Measurements from ENCODE around the gene SNX9.
A peak's percentile ranks its signal among the peaks of the same experiment; 100 is the strongest.
"Not testable (repeated sequence)": the region's sequence is repeated elsewhere in the genome, so short reads cannot be mapped to it uniquely, and the experiment has no call there.

The SNX9 gene

GRCh38 chr6:157789297-157789696, 33.7 kb upstream of the SNX9 start:
- no peak overlapping the region for H3K18ac ChIP-seq (ENCODE audit: low read length)
- H3K23ac ChIP-seq (ENCODE audit: low read length) = no peak overlapping the region
- no peak overlapping the region for H3K9ac ChIP-seq (ENCODE audit: low read length)
- H3K79me1 ChIP-seq (ENCODE audit: low read length) = no peaks in the 10 kb centered on the region
- H3K79me2 ChIP-seq (ENCODE audit: control insufficient read depth, insufficient read depth, low read length) = no peaks in the 10 kb centered on the region
- no peak overlapping the region for H2AK5ac ChIP-seq (ENCODE audit: low read length)
- no peak overlapping the region for H4K5ac ChIP-seq (ENCODE audit: low read length)
- H3K4me1 ChIP-seq (ENCODE audit: control insufficient read depth, low read depth, low read length) = no peaks in the 10 kb centered on the region
- no peak overlapping the region for H2BK5ac ChIP-seq (ENCODE audit: low read length)
- H2BK15ac ChIP-seq (replicated peaks; ENCODE audit: low read depth) = no peak overlapping the region
- no peaks in the 10 kb centered on the region for H3K27me3 ChIP-seq (ENCODE audit: insufficient read depth, low read length, poor library complexity)
- no peak overlapping the region for H3K4me2 ChIP-seq (ENCODE audit: low read length)
- H4K8ac ChIP-seq (ENCODE audit: low read depth, low read length) = no peak overlapping the region
- DNase-seq = no peak
- H3K36me3 ChIP-seq (ENCODE audit: control insufficient read depth, insufficient read depth, low read length) = no peaks in the 10 kb centered on the region
- no peak overlapping the region for H3K4me3 ChIP-seq (ENCODE audit: low read length)
- H3K56ac ChIP-seq (ENCODE audit: low read length) = no peak overlapping the region
- no peak overlapping the region for H3K4ac ChIP-seq (ENCODE audit: low read depth, low read length)
- no peak overlapping the region for H2BK120ac ChIP-seq (ENCODE audit: low read depth, low read length)
- no peak overlapping the region for H3K27ac ChIP-seq (ENCODE audit: low read depth, low read length)
- no CpG with 5 or more reads among the region's 3 CpGs for WGBS (ENCODE audit: extremely low coverage, insufficient coverage, low lambda C conversion rate)

GRCh38 chr6:157789861-157790260, 33.2 kb upstream of the SNX9 start:
- Histone ChIP-seq H3K9ac (ENCODE audit: low read length) (no peak overlapping the region), H2BK120ac (ENCODE audit: low read depth, low read length) (no peak overlapping the region), H3K23ac (ENCODE audit: low read length) (no peak overlapping the region), H3K79me1 (ENCODE audit: low read length) (no peaks in the 10 kb centered on the region), H3K27ac (ENCODE audit: low read depth, low read length) (no peak overlapping the region), H2AK5ac (ENCODE audit: low read length) (no peak overlapping the region), H4K8ac (ENCODE audit: low read depth, low read length) (no peak overlapping the region), H3K18ac (ENCODE audit: low read length) (no peak overlapping the region), H3K4me3 (ENCODE audit: low read length) (no peak overlapping the region), H2BK15ac (replicated peaks; ENCODE audit: low read depth) (no peak overlapping the region), H3K27me3 (ENCODE audit: insufficient read depth, low read length, poor library complexity) (no peaks in the 10 kb centered on the region), H3K4me2 (ENCODE audit: low read length) (no peak overlapping the region), H3K56ac (ENCODE audit: low read length) (no peak overlapping the region), H3K4me1 (ENCODE audit: control insufficient read depth, low read depth, low read length) (no peaks in the 10 kb centered on the region), H3K4ac (ENCODE audit: low read depth, low read length) (no peak overlapping the region), H4K5ac (ENCODE audit: low read length) (no peak overlapping the region), H3K79me2 (ENCODE audit: control insufficient read depth, insufficient read depth, low read length) (no peaks in the 10 kb centered on the region), H3K36me3 (ENCODE audit: control insufficient read depth, insufficient read depth, low read length) (no peaks in the 10 kb centered on the region), H2BK5ac (ENCODE audit: low read length) (no peak overlapping the region)
- no CpG with 5 or more reads among the region's 15 CpGs for WGBS (ENCODE audit: extremely low coverage, insufficient coverage, low lambda C conversion rate)
- peak; percentile 90 for DNase-seq

GRCh38 chr6:157790548-157791160, 32.4 kb upstream of the SNX9 start:
- Histone ChIP-seq H3K4ac (ENCODE audit: low read depth, low read length) (no peak overlapping the region), H4K8ac (ENCODE audit: low read depth, low read length) (no peak overlapping the region), H3K18ac (ENCODE audit: low read length) (no peak overlapping the region), H3K36me3 (ENCODE audit: control insufficient read depth, insufficient read depth, low read length) (no peaks in the 10 kb centered on the region), H3K4me1 (ENCODE audit: control insufficient read depth, low read depth, low read length) (no peaks in the 10 kb centered on the region), H3K4me3 (ENCODE audit: low read length) (no peak overlapping the region), H3K79me1 (ENCODE audit: low read length) (no peaks in the 10 kb centered on the region), H3K27ac (ENCODE audit: low read depth, low read length) (no peak overlapping the region), H3K23ac (ENCODE audit: low read length) (no peak overlapping the region), H4K5ac (ENCODE audit: low read length) (no peak overlapping the region), H2BK120ac (ENCODE audit: low read depth, low read length) (no peak overlapping the region), H2BK15ac (replicated peaks; ENCODE audit: low read depth) (no peak overlapping the region), H2BK5ac (ENCODE audit: low read length) (no peak overlapping the region), H3K79me2 (ENCODE audit: control insufficient read depth, insufficient read depth, low read length) (no peaks in the 10 kb centered on the region), H3K56ac (ENCODE audit: low read length) (no peak overlapping the region), H3K4me2 (ENCODE audit: low read length) (no peak overlapping the region), H3K27me3 (ENCODE audit: insufficient read depth, low read length, poor library complexity) (no peaks in the 10 kb centered on the region), H2AK5ac (ENCODE audit: low read length) (no peak overlapping the region), H3K9ac (ENCODE audit: low read length) (no peak overlapping the region)
- no peak for DNase-seq
- WGBS (ENCODE audit: extremely low coverage, insufficient coverage, low lambda C conversion rate) = no CpG with 5 or more reads among the region's 4 CpGs

GRCh38 chr6:157791450-157791849, 31.6 kb upstream of the SNX9 start:
- H3K56ac ChIP-seq (ENCODE audit: low read length) = no peak overlapping the region
- H2AK5ac ChIP-seq (ENCODE audit: low read length) = no peak overlapping the region
- no peaks in the 10 kb centered on the region for H3K27me3 ChIP-seq (ENCODE audit: insufficient read depth, low read length, poor library complexity)
- H2BK120ac ChIP-seq (ENCODE audit: low read depth, low read length) = no peak overlapping the region
- H2BK15ac ChIP-seq (replicated peaks; ENCODE audit: low read depth) = no peak overlapping the region
- no peaks in the 10 kb centered on the region for H3K36me3 ChIP-seq (ENCODE audit: control insufficient read depth, insufficient read depth, low read length)
- H3K4ac ChIP-seq (ENCODE audit: low read depth, low read length) = no peak overlapping the region
- no peak overlapping the region for H3K18ac ChIP-seq (ENCODE audit: low read length)
- no peak overlapping the region for H3K4me2 ChIP-seq (ENCODE audit: low read length)
- no peak overlapping the region for H3K4me3 ChIP-seq (ENCODE audit: low read length)
- DNase-seq = no peak
- H2BK5ac ChIP-seq (ENCODE audit: low read length) = no peak overlapping the region
- H3K27ac ChIP-seq (ENCODE audit: low read depth, low read length) = no peak overlapping the region
- no peaks in the 10 kb centered on the region for H3K79me1 ChIP-seq (ENCODE audit: low read length)
- peak overlapping the region; percentile 13 for H4K8ac ChIP-seq (ENCODE audit: low read depth, low read length)
- H3K23ac ChIP-seq (ENCODE audit: low read length) = no peak overlapping the region
- WGBS (ENCODE audit: extremely low coverage, insufficient coverage, low lambda C conversion rate) = no CpG with 5 or more reads among the region's 2 CpGs
- H3K4me1 ChIP-seq (ENCODE audit: control insufficient read depth, low read depth, low read length) = no peaks in the 10 kb centered on the region
- H3K9ac ChIP-seq (ENCODE audit: low read length) = no peak overlapping the region
- H3K79me2 ChIP-seq (ENCODE audit: control insufficient read depth, insufficient read depth, low read length) = no peaks in the 10 kb centered on the region
- H4K5ac ChIP-seq (ENCODE audit: low read length) = no peak overlapping the region

GRCh38 chr6:157792671-157793070, 30.4 kb upstream of the SNX9 start:
- Histone ChIP-seq H3K79me2 (ENCODE audit: control insufficient read depth, insufficient read depth, low read length) (no peaks in the 10 kb centered on the region), H2BK120ac (ENCODE audit: low read depth, low read length) (no peak overlapping the region), H2BK15ac (replicated peaks; ENCODE audit: low read depth) (no peak overlapping the region), H3K4me2 (ENCODE audit: low read length) (no peak overlapping the region), H2BK5ac (ENCODE audit: low read length) (no peak overlapping the region), H3K36me3 (ENCODE audit: control insufficient read depth, insufficient read depth, low read length) (no peaks in the 10 kb centered on the region), H3K4me1 (ENCODE audit: control insufficient read depth, low read depth, low read length) (no peaks in the 10 kb centered on the region), H3K27me3 (ENCODE audit: insufficient read depth, low read length, poor library complexity) (no peaks in the 10 kb centered on the region), H4K8ac (ENCODE audit: low read depth, low read length) (no peak overlapping the region), H3K27ac (ENCODE audit: low read depth, low read length) (no peak overlapping the region), H3K56ac (ENCODE audit: low read length) (no peak overlapping the region), H3K23ac (ENCODE audit: low read length) (no peak overlapping the region), H3K4me3 (ENCODE audit: low read length) (no peak overlapping the region), H3K79me1 (ENCODE audit: low read length) (no peaks in the 10 kb centered on the region), H2AK5ac (ENCODE audit: low read length) (no peak overlapping the region), H3K18ac (ENCODE audit: low read length) (no peak overlapping the region), H3K9ac (ENCODE audit: low read length) (no peak overlapping the region), H4K5ac (ENCODE audit: low read length) (no peak overlapping the region), H3K4ac (ENCODE audit: low read depth, low read length) (no peak overlapping the region)
- no peak for DNase-seq
- WGBS (ENCODE audit: extremely low coverage, insufficient coverage, low lambda C conversion rate) = no CpG with 5 or more reads among the region's 2 CpGs

- not testable (repeated sequence) for H3K27me3 ChIP-seq (ENCODE audit: insufficient read depth, low read length, poor library complexity); H3K4ac ChIP-seq (ENCODE audit: low read depth, low read length); H3K9ac ChIP-seq (ENCODE audit: low read length); H3K4me3 ChIP-seq (ENCODE audit: low read length); H3K23ac ChIP-seq (ENCODE audit: low read length); H2BK120ac ChIP-seq (ENCODE audit: low read depth, low read length); H4K5ac ChIP-seq (ENCODE audit: low read length); H2BK15ac ChIP-seq (replicated peaks; ENCODE audit: low read depth); H3K56ac ChIP-seq (ENCODE audit: low read length); H2BK5ac ChIP-seq (ENCODE audit: low read length); H4K8ac ChIP-seq (ENCODE audit: low read depth, low read length); H3K79me2 ChIP-seq (ENCODE audit: control insufficient read depth, insufficient read depth, low read length); H3K36me3 ChIP-seq (ENCODE audit: control insufficient read depth, insufficient read depth, low read length); H3K18ac ChIP-seq (ENCODE audit: low read length); DNase-seq; H2AK5ac ChIP-seq (ENCODE audit: low read length); H3K27ac ChIP-seq (ENCODE audit: low read depth, low read length); H3K79me1 ChIP-seq (ENCODE audit: low read length); H3K4me2 ChIP-seq (ENCODE audit: low read length); H3K4me1 ChIP-seq (ENCODE audit: control insufficient read depth, low read depth, low read length)
- WGBS (ENCODE audit: extremely low coverage, insufficient coverage, low lambda C conversion rate) = no CpG with 5 or more reads among the region's 5 CpGs
These were observed 29.0 kb upstream of the SNX9 start for GRCh38 chr6:157794012-157794411.
